Endometrial microvascular endothelial cells (primary cell): ENCODE results near the gene HGF. TPM values are rescaled to one million over a fixed set of nuclear protein-coding genes. Genes with fewer than 3 reads are reported as not detected.

Experiments
- in situ Hi-C: cut with HindIII; loops from 2 replicates; pipeline ENCODE4 v1.10.0; 2017; ENCODE audit warnings: low sequenced_read_pairs, low pct_unique_long_range_greater_than_20kb; ENCODE audit errors: inconsistent ontology term
- total RNA-seq: library from RNA; depleted of rRNA; stranded (reverse); fragments of >200 nt; gene quantifications from one replicate; pipeline ENCODE4 v1.2.3, GENCODE V29; 2015; ENCODE audit errors: inconsistent ontology term

HGF gene
- total RNA-seq, 1 donor from 2014 or later: 14.8 TPM

GRCh38 chr7:81659697-81660395 is 110.0 kb downstream of the HGF start:
- in situ Hi-C loops: no loop called here

GRCh38 chr7:81657551-81657950 is 112.3 kb downstream of the HGF start:
- in situ Hi-C loops: no loop called here

DNA sequence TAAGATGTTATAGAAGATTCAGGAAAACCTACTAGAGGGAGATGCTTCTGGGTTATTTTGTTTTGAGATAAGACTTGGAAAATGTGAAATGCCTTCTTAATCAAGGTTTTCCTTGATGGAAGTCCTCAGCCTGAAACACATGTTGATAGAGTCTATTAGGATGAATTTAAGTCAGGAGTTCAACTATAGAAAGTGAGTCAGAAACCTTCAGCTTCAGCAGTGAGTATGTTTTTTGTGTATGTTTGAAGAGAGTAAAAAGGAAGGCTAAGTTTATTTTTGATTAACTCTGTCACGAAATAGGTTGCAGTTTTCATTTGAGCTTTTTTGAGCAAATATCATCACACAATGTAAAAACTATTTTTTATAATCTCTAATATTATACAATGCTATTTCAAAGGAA is 114.6 kb downstream of the HGF start:
- in situ Hi-C loops: no loop called here

GRCh38 chr7:81652225-81652624 is 117.6 kb downstream of the HGF start:
- in situ Hi-C loops: no loop called here
